ENCODE measurements around the gene NFS1. TPM values are rescaled to one million over a fixed set of nuclear protein-coding genes. Genes with fewer than 3 reads are reported as not detected.

The NFS1 gene
- total and polyA plus RNA-seq, 3 donors from 2014 or later: 84.1 to 90.6 (median 86.6) TPM

DNA sequence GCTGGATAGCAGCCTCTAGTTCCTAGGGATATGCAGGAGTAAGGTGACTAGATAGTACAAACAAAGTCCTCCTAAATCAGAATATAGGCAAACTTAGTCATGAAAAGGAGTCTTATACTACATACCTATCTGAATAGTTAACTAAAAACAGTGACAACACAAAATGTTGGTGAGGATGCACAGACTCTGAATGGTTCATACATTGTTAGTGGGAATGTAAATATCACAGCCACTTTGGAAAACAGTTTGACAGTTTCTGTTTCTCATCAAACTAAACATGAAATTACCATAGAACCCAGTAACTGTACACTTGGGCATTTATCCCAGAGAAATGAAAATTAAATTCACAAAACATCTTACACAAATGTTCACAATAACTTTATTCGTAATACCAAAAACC, 17.2 kb downstream of the NFS1 start:
- intact Hi-C loops (cut with DNase I; ENCODE audit: low total_unique reads): no loop called here

DNA sequence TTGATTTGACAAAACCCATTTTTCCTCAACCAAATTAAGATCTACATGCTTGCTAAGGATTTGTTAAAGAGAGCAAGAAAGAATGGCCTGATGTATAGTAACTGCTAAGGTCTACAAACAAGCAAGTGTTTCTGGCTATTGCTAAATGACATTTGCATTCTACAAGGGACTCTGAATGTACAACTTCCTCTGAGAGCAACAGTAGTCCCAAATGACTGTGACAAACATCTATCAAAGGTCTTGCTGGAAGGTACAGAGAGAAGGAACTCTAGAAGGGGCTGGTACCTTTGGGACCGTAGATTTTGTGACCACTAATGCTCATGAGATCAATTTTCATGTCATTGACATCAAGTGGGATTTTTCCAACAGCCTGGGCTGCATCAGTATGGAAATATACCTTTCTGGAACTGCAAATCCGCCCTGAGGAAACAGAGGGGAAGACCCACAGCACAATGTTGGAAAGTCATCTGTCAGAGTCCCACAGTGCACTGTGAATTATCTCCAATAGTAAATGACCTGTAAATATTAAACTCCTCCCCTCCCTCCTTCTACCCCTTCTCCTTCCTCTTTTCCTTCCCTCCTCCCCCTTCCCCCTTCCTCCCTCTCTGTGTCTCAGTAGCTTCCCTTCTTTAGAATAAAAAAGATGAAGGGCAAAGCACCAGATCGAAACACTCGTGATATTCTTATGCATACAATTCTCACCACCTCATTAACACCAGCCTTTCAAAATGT, 18.5 kb downstream of the NFS1 start:
- Histone ChIP-seq H3K4me1 (no peaks in the 10 kb centered on the region), H3K27me3 (no peaks in the 10 kb centered on the region), H3K9me3 (no peaks in the 10 kb centered on the region), H3K27ac (no peak overlapping the region), H3K4me3 (no peak overlapping the region), H3K36me3 (ENCODE audit: low read depth, missing control alignments) (no peaks in the 10 kb centered on the region)
- TF ChIP-seq, protein P1, sequence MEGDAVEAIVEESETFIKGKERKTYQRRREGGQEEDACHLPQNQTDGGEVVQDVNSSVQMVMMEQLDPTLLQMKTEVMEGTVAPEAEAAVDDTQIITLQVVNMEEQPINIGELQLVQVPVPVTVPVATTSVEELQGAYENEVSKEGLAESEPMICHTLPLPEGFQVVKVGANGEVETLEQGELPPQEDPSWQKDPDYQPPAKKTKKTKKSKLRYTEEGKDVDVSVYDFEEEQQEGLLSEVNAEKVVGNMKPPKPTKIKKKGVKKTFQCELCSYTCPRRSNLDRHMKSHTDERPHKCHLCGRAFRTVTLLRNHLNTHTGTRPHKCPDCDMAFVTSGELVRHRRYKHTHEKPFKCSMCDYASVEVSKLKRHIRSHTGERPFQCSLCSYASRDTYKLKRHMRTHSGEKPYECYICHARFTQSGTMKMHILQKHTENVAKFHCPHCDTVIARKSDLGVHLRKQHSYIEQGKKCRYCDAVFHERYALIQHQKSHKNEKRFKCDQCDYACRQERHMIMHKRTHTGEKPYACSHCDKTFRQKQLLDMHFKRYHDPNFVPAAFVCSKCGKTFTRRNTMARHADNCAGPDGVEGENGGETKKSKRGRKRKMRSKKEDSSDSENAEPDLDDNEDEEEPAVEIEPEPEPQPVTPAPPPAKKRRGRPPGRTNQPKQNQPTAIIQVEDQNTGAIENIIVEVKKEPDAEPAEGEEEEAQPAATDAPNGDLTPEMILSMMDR (IDR thresholded peaks at IDR 0.05): no peak
- no peak for TF ChIP-seq POLR2A (IDR thresholded peaks at IDR 0.05)
- peak; percentile 2 for DNase-seq
- intact Hi-C loops (cut with DNase I; ENCODE audit: low total_unique reads): no loop called here
- WGBS, 2 donors: 86% methylated on average over 4 of the region's 4 CpGs

More for the DNA sequence above, 17.2 kb downstream of the NFS1 start:
- TF ChIP-seq POLR2A (IDR thresholded peaks at IDR 0.05): no peak
- TF ChIP-seq, protein P1 (IDR thresholded peaks at IDR 0.05): no peak
- Histone ChIP-seq H3K27me3 (no peaks in the 10 kb centered on the region), H3K27ac (no peak overlapping the region), H3K9me3 (no peaks in the 10 kb centered on the region), H3K4me1 (no peaks in the 10 kb centered on the region), H3K36me3 (ENCODE audit: low read depth, missing control alignments) (no peaks in the 10 kb centered on the region), H3K4me3 (no peak overlapping the region)
- DNase-seq: no peak
- 0 to 100% methylated on average over 1 of the region's 1 CpG for WGBS, 2 donors

DNA sequence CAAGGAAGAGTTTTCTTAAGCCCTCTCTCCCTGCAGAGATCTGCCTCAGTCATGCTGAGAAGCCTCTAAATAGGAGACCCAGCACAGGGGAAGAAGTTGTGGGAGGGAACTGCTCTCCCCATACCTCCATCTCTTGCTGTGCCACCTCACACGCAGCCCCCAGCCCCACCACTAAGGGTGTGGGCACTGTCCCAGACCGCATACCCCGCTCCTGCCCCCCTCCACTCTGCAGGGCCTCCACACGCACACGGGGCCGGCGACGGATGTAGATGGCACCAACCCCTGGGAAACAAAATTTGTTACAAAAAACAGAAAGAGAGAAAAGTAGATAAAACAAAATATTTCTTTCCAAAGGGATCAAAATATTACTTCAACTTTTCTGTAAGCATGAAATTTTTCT, 24.2 kb downstream of the NFS1 start:
- no peak for DNase-seq
- intact Hi-C loops (cut with DNase I; ENCODE audit: low total_unique reads): no loop called here
- Histone ChIP-seq H3K36me3 (ENCODE audit: low read depth, missing control alignments) (no peaks in the 10 kb centered on the region), H3K27ac (no peak overlapping the region), H3K4me3 (no peak overlapping the region), H3K9me3 (no peaks in the 10 kb centered on the region), H3K27me3 (no peaks in the 10 kb centered on the region), H3K4me1 (no peaks in the 10 kb centered on the region)
- 76 to 84% methylated on average over 8 of the region's 8 CpGs for WGBS, 2 donors
- TF ChIP-seq, protein P1 (IDR thresholded peaks at IDR 0.05): no peak

DNA sequence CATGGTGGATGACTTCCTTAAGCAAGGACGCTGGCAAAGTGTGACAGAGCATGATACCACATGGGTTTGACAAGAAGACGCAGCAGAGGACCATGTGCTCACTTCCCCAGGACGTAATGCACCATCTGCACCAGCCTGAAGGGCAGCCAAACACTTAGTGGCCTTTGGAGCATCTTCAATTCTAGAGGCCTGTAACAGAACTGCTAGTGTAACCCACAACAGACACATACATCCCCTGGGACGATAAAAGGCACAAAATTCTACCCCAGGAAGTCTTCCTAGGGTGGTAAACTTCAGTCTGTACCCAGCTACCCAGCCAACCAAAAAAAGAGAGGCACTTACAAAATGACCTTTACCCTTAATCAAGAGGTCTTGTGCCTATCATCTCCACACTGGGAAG, 25.3 kb downstream of the NFS1 start:
- intact Hi-C loops (cut with DNase I; ENCODE audit: low total_unique reads): no loop called here
- Histone ChIP-seq H3K27me3 (no peaks in the 10 kb centered on the region), H3K4me3 (no peak overlapping the region), H3K9me3 (no peaks in the 10 kb centered on the region), H3K27ac (no peak overlapping the region), H3K36me3 (ENCODE audit: low read depth, missing control alignments) (no peaks in the 10 kb centered on the region), H3K4me1 (no peaks in the 10 kb centered on the region)
- no peak for TF ChIP-seq POLR2A (IDR thresholded peaks at IDR 0.05)
- TF ChIP-seq, protein P1 (IDR thresholded peaks at IDR 0.05): no peak
- DNase-seq: no peak
- WGBS, 2 donors: 71 to 86% methylated on average over 2 to 4 of the region's 4 CpGs

GRCh38 chr20:35669681-35670080, 29.5 kb downstream of the NFS1 start:
- TF ChIP-seq, protein P1 (IDR thresholded peaks at IDR 0.05): no peak
- no peak for TF ChIP-seq POLR2A (IDR thresholded peaks at IDR 0.05)
- Histone ChIP-seq H3K9me3 (no peaks in the 10 kb centered on the region), H3K4me1 (no peaks in the 10 kb centered on the region), H3K27me3 (no peaks in the 10 kb centered on the region), H3K27ac (no peak overlapping the region), H3K36me3 (ENCODE audit: low read depth, missing control alignments) (no peaks in the 10 kb centered on the region), H3K4me3 (no peak overlapping the region)
- 89 to 100% methylated on average over 1 of the region's 1 CpG for WGBS, 2 donors
- no peak for DNase-seq
- intact Hi-C loops (cut with DNase I; ENCODE audit: low total_unique reads): no loop called here
